K562 (cell line): Measurements from ENCODE around the gene EXOSC1.

Source experiments
- ARHGAP35 ChIP-seq: fragments of 450-650 bp; IDR thresholded peaks from 2 replicates; pipeline ENCODE4 v1.6.1; 2018; ENCODE audit not compliant: partially characterized antibody
- BRF1 ChIP-seq: IDR thresholded peaks from 3 replicates; pipeline ENCODE4 v1.6.1; 2011; ENCODE audit warnings: borderline replicate concordance, mild to moderate bottlenecking; ENCODE audit not compliant: insufficient read length; ENCODE audit errors: extremely low read depth
- ELF4 ChIP-seq: fragments of 450-650 bp; formaldehyde crosslinking; IDR thresholded peaks from 2 replicates; pipeline ENCODE4 v1.4.0; 2022; ENCODE audit warnings: missing genetic modification characterization
- HDAC8 ChIP-seq: fragments of 450-650 bp; IDR thresholded peaks from 2 replicates; pipeline ENCODE4 v1.6.1; 2016; ENCODE audit warnings: mild to moderate bottlenecking, missing genetic modification characterization, moderate library complexity, missing compliant biosample characterization
- HOMEZ ChIP-seq: fragments of 250-450 bp; sonication (Bioruptor Pico); IDR thresholded peaks from 2 replicates; pipeline ENCODE4 v1.4.0; 2020; ENCODE audit warnings: mild to moderate bottlenecking, moderate library complexity
- KAT8 ChIP-seq: fragments of 450-650 bp; IDR thresholded peaks from 2 replicates; pipeline ENCODE4 v1.6.1; 2016; ENCODE audit warnings: low read depth, mild to moderate bottlenecking
- NBN ChIP-seq: fragments of 450-650 bp; IDR thresholded peaks from 2 replicates; pipeline ENCODE4 v1.6.1; 2016; ENCODE audit warnings: low read depth, mild to moderate bottlenecking
- POLR2A ChIP-seq: fragments of 450-650 bp; conservative IDR thresholded peaks from 2 replicates; pipeline ENCODE4 v1.6.1; 2016
- REST ChIP-seq, 2 experiments: fragments of 450-650 bp; formaldehyde crosslinking in 1 of 2; IDR thresholded peaks; 2 replicates each; pipeline versions ENCODE4 v1.4.0 to v1.6.1; 2014 to 2020; ENCODE audit warnings: mild to moderate bottlenecking in 2 of 2, borderline replicate concordance in 1 of 2, low read depth in 1 of 2
- RFX1 ChIP-seq: fragments of 450-650 bp; IDR thresholded peaks from 2 replicates; pipeline ENCODE4 v1.6.1; 2016; ENCODE audit warnings: mild to moderate bottlenecking, moderate library complexity
- TF ChIP-seq, protein P1 (sequence below): sonication (generic); formaldehyde crosslinking; IDR thresholded peaks from 2 replicates; pipeline ENCODE4 v1.8.0; 2023; ENCODE audit warnings: missing genetic modification reagents, mild to moderate bottlenecking, borderline replicate concordance

- TF ChIP-seq POLR2A (no peak), HDAC8 (tag) (no peak), ARHGAP35 (no peak), NBN (no peak), HOMEZ (CRISPR knock-in tag) (no peak), REST (IDR thresholded peaks at IDR 0.05; ENCODE audit: borderline replicate concordance) (no peak), REST (CRISPR knock-in tag; IDR thresholded peaks at IDR 0.05; ENCODE audit: low read depth) (no peak), ELF4 (no peak), RFX1 (no peak), BRF1 (no peak), KAT8 (no peak)
- TF ChIP-seq, protein P1, sequence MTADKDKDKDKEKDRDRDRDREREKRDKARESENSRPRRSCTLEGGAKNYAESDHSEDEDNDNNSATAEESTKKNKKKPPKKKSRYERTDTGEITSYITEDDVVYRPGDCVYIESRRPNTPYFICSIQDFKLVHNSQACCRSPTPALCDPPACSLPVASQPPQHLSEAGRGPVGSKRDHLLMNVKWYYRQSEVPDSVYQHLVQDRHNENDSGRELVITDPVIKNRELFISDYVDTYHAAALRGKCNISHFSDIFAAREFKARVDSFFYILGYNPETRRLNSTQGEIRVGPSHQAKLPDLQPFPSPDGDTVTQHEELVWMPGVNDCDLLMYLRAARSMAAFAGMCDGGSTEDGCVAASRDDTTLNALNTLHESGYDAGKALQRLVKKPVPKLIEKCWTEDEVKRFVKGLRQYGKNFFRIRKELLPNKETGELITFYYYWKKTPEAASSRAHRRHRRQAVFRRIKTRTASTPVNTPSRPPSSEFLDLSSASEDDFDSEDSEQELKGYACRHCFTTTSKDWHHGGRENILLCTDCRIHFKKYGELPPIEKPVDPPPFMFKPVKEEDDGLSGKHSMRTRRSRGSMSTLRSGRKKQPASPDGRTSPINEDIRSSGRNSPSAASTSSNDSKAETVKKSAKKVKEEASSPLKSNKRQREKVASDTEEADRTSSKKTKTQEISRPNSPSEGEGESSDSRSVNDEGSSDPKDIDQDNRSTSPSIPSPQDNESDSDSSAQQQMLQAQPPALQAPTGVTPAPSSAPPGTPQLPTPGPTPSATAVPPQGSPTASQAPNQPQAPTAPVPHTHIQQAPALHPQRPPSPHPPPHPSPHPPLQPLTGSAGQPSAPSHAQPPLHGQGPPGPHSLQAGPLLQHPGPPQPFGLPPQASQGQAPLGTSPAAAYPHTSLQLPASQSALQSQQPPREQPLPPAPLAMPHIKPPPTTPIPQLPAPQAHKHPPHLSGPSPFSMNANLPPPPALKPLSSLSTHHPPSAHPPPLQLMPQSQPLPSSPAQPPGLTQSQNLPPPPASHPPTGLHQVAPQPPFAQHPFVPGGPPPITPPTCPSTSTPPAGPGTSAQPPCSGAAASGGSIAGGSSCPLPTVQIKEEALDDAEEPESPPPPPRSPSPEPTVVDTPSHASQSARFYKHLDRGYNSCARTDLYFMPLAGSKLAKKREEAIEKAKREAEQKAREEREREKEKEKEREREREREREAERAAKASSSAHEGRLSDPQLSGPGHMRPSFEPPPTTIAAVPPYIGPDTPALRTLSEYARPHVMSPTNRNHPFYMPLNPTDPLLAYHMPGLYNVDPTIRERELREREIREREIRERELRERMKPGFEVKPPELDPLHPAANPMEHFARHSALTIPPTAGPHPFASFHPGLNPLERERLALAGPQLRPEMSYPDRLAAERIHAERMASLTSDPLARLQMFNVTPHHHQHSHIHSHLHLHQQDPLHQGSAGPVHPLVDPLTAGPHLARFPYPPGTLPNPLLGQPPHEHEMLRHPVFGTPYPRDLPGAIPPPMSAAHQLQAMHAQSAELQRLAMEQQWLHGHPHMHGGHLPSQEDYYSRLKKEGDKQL (CRISPR knock-in tag), result no peak
Measured at GRCh38 chr10:97474918-97475317, 29.1 kb upstream of the EXOSC1 start.
